RWPE1 (cell line): Measurements from ENCODE around the gene CAPN2.

Experiments used
- CTCF ChIA-PET: fragments of 350-600 bp; sonication (Branson Sonifier 250); formaldehyde crosslinking; extraction: SDS; loops from one replicate; lab custom pipeline; 2021; lab: Yijun Ruan, JAX
- POLR2A ChIA-PET: fragments of 400-600 bp; formaldehyde crosslinking; extraction: SDS; loops from one replicate; lab custom pipeline; 2020; ENCODE audit warnings: antibody characterized with exemption; ENCODE audit not compliant: low non-redundant PET; lab: Yijun Ruan, JAX
- DNase-seq: peaks from one replicate; pipeline ENCODE4 v3.0.0; 2012; ENCODE audit warnings: low spot score
- H3K27ac ChIP-seq: fragments of 450-650 bp; 2 replicates; pipeline ENCODE4 v1.5.1; 2017
- TF ChIP-seq, protein P1 (sequence below): fragments of 450-650 bp; conservative IDR thresholded peaks from 2 replicates; pipeline ENCODE4 v1.5.1; 2017; ENCODE audit warnings: low read depth, mild to moderate bottlenecking

CAPN2 gene

DNA sequence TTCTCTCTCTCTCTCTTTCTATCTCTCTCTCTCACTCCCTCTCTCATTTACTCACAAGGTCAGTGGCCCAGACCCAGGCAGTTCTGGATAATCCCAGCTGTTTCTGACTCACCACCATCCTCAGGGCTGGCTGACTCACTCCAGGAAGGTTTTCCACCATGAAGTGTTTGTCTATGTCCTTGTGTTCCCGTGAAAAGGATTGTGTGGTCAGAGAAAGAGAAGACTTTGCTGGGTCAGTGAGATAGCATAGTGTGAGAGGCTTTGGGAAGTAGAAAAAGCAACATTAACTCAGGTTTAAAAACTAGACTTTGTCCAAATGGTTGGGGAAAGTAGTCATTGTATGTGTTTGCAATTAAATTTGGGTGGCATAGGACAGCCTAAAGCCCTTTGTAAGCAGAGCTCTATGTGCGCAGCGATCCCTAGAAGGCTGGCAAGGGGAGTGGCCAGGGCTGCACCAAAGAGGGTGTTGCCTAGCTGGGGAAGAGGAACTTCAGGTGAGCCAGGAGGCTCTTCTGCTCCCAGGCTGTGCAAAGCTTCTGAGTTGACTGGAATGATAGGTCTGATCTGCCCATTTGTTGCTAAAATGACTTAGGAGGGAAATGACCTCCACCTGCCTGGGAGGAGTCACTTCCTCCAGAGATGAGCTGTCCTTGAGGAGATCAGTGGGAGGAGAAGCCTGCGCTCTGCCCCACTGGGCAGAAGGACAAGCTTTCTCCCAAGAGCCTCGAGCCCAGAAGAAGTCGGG, 4.9 kb upstream of the CAPN2 start:
- DNase-seq: peak; percentile 88
- TF ChIP-seq, protein P1, sequence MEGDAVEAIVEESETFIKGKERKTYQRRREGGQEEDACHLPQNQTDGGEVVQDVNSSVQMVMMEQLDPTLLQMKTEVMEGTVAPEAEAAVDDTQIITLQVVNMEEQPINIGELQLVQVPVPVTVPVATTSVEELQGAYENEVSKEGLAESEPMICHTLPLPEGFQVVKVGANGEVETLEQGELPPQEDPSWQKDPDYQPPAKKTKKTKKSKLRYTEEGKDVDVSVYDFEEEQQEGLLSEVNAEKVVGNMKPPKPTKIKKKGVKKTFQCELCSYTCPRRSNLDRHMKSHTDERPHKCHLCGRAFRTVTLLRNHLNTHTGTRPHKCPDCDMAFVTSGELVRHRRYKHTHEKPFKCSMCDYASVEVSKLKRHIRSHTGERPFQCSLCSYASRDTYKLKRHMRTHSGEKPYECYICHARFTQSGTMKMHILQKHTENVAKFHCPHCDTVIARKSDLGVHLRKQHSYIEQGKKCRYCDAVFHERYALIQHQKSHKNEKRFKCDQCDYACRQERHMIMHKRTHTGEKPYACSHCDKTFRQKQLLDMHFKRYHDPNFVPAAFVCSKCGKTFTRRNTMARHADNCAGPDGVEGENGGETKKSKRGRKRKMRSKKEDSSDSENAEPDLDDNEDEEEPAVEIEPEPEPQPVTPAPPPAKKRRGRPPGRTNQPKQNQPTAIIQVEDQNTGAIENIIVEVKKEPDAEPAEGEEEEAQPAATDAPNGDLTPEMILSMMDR: no peak
- ChIA-PET POLR2A (interaction anchor here (0.5 to 0.7 kb wide), 2 partner anchors 24 to 574 kb away, joined by 3 to 9 read pairs; no protein-coding TSS in a partner anchor), CTCF (interaction anchor here (0.6 to 1.3 kb wide), 5 partner anchors 8 to 132 kb away, joined by 3 to 5 read pairs (median 4); no protein-coding TSS in a partner anchor)
- peak overlapping the region; percentile 94 for H3K27ac ChIP-seq

DNA sequence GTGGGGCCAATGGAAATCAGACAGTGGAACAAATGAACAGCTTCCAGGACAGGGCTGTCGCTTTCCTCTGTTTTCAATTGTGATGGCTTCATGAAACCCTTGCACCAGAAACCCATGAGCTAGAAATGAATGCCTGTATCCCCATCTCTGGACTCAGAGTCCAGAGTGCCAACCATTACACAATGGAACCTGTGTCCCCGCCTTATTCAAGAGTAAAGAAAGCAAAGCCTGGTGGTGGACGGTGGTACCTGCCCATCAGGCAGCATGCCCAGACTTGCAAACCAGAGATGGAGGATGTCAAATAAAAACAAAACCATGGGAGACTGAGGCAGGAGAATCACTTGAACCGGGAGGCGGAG, 4.4 kb upstream of the CAPN2 start:
- TF ChIP-seq, protein P1: no peak
- DNase-seq: no peak
- CTCF ChIA-PET: interaction anchor here (0.9 to 1.3 kb wide), 3 partner anchors 9 to 41 kb away, joined by 3 to 5 read pairs (median 4); no protein-coding TSS in a partner anchor
- POLR2A ChIA-PET: interaction anchor here (0.5 to 0.7 kb wide), 2 partner anchors 24 to 574 kb away, joined by 3 to 9 read pairs; no protein-coding TSS in a partner anchor
- H3K27ac ChIP-seq: peak overlapping the region; percentile 94

DNA sequence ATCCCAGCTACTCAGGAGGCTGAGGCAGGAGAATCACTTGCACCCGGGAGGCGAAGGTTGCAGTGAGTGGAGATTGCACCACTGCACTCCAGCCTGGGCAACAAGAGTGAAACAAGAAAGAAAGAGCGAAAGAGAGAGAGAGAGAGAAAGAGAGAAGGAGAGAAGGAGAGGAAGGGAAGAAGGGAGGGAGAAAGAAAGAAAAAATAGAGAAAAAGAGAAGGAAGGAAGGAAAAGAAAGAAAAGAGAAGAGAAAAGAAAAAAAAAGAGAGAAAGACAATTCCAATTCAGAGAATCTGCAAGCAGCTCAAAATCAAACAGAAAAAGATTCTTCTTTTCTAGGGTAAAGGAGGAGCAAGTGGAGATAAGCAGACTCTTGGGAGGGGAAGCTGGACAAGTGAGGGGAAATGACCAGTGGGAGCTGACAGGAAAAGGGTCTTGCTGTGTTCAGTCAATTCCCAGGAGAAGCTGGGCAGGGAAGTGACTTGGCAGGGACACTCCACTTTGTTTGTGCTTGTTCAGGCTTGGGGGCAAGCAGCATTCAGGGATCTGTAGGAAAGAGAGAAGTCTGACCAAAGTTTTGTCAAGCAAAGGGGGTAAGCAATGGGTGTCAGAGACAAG, 3.6 kb upstream of the CAPN2 start:
- H3K27ac ChIP-seq: peak overlapping the region; percentile 94
- ChIA-PET CTCF (no interaction called here), POLR2A (no interaction called here)

DNA sequence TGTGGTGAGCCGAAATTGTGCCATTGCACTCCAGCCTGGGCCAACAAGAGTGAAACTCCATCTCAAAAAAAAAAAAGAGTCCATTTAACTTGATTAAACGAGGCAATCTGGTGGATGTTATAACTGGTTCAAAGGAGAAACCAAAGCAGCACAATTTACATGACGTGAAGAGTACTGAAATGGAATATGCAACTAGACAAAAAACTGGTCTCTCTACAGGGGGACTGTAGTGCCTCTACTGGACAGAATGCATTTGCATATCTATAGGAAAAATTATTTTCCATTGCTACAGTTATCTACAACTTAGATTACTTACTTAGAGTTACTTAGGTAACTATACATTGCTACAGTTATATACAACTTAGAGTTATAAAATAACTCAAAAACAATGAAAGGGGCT, 2.7 kb upstream of the CAPN2 start:
- TF ChIP-seq, protein P1: no peak
- ChIA-PET CTCF (interaction anchor here (0.7 kb wide), 1 partner anchor 70 kb away, joined by 4 read pairs; no protein-coding TSS in a partner anchor), POLR2A (no interaction called here)
- peak overlapping the region; percentile 94; the same call in 1 of the 2 replicates for H3K27ac ChIP-seq
- DNase-seq: no peak

More for the DNA sequence above, 3.6 kb upstream of the CAPN2 start:
- DNase-seq: no peak
- TF ChIP-seq, protein P1: no peak

DNA sequence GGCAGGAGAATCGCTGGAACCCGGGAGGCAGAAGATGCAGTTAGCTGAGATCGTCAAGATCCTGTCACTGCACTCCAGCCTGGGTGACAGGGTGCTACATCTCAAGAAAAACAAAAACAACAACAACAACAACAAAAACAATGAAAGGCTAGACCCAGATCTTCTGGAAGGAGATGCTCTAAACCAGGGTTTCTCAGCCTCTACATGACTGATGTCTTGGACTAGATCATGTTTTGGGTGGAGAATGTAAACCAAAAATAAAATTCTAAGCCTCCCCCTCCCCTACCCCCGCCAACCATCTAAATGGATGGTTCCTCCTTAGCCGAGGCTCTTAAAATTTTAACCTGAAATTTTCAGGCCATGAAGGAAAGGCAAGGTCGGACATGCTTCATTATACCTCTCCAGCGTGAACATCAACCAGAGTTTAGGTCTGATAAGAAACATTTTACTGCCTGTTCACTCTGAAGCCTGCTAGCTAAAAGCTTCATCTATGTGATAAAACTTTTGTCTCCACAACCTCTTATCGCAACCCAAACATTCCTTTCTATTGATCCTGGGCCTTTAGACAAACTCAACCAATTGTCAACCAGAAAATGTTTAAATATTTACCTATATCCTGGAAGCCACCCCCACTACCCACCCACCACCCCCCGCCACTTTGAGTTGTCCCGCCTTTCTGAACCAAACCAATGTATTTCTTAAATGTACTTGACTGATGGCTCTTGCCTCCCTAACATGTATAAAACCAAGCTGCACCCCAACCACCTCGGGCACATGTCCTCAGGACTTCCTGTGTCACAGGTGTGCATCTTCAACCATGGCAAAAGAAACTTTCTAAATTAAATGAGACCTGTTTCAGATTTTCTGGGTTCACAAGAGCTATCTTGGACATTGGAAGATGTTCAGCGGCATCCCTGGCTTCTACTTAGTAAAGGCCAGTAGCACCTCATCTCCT, 1.9 kb upstream of the CAPN2 start:
- TF ChIP-seq, protein P1: no peak
- CTCF ChIA-PET: interaction anchor here (0.6 to 0.7 kb wide), 2 partner anchors 71 to 1176 kb away, joined by 4 read pairs; no protein-coding TSS in a partner anchor
- POLR2A ChIA-PET: no interaction called here
- no peak overlapping the region for H3K27ac ChIP-seq
- no peak for DNase-seq
